ENCODE data around the gene APOC4.

- TF ChIP-seq EZH2phosphoT487 (IDR thresholded peaks at IDR 0.05; ENCODE audit: insufficient read depth, low read depth) = no peak
- TF ChIP-seq EZH2 (IDR thresholded peaks at IDR 0.05; ENCODE audit: insufficient read depth, poor library complexity, severe bottlenecking) = no peak
Observed at GRCh38 chr19:44892932-44893331, 49.1 kb upstream of the APOC4 start.
